ELF-1 (cell line): ENCODE results near the gene SRBD1.

ENCODE experiments used
- DNase-seq: peaks from one replicate; pipeline ENCODE4 v3.0.0-alpha.2; 2016; ENCODE audit warnings: low read depth, low spot score

SRBD1 gene

DNA sequence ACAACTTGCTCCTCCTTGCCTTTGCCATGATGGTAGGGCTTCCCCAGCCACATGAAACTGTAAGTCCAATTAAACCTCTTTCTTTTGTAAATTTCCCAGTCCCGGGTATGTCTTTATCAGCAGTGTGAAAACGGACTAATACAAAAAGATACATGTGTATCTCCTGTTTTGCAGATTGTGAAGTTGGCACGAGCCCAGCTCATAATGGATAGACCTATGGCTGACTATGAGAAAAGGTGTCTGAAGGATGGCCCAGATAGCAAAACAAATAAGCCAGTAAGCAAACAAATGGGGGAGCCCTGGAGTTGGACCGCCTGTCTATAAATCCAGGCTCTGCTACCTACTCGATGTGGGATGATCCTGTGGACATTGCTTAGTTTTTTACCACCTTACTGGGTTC lies 24.9 kb upstream of the SRBD1 start:
- no peak for DNase-seq

DNA sequence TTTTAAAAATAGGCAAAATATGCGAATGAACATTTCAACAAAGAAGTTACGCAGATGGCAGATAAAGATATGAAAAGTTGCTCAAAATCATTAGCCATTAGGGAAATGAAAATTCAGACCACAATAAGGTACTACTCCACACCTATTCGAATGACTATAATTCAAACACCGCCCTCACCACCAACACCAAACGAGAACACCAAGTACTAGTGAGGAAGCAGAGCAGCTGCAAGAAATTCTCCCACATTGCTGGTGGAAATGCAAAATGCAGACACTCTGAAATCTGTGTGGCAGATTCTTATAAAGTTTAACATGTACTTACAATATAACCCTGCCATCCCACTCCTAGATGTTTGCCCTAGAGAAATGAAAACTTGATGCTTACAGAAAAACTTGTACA lies 23.2 kb upstream of the SRBD1 start:
- no peak for DNase-seq

DNA sequence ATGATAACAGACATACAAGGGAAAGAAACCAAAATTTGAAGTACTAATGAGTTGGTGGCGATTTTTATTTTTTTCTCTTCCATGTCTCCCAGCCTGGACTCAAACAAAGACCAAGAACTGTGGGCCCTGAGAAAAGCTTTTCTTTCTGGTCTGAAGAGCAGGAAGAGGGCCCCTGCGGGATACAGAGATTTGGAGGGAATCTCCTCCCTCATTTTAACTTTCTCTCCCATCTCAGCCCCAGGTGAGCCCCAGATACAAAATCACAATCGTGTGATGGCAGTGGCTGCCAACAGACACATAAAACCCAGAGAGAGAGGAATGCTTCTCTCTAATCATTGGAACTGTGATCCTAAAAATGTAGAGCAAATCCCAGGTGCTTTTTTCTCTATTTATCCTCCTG lies 20.9 kb upstream of the SRBD1 start:
- no peak for DNase-seq

DNA sequence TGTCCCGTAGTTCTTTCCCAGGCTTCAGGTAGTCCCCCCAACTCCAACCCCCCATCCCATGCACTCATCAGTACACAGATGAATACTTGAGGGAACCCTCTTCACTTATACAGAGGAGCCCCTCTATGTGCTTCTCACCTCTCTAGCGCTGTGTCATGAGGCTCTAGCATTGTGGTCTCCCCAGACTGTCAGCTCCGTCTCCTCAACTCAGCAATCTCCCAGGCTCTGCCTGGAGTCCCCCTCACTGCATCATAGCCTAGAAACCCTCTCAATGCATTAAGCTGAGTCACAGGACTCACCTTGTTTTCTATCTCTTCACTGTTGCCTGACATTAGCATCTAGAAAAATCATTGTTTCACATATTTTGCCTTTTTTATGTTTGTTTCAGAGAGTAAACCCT lies 20.3 kb upstream of the SRBD1 start:
- DNase-seq, result no peak

DNA sequence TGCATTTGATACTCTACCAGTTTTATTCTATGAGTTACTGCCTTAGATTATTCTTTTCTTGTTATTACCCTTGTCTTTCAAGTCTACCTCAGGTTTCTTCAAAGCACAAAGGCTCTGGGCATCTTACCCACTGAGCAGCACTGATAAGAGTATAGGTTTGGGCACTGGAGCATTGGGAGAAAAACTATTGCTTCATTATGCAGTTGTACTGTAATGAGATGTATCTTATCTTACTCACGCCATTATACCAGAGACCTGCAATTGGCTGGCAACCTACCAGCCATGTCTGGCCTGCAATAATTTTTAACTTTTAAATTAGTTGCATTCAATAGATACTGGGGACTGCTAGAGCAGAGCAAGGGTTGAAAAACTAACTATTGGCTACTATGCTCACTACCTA lies 18.9 kb upstream of the SRBD1 start:
- DNase-seq, result no peak

DNA sequence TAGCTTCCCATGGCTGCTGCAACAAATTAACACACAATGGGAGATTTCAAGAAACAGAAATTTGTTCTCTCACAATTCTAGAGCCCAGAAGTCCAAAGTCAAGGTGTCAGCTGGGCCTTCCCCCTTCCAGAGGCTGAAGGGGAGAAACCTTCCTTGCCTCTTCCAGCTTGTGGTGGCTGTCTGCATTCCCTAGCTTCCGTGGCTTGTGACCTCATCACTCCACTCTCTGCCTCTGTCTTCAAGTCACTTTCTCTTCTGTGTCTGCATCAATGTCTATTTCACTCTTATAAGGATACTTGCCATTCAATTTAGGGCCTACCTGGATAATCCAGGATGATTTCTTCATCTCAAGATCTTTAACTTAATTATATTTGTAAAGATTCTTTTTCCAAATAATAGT lies 16.8 kb upstream of the SRBD1 start:
- DNase-seq, result no peak

DNA sequence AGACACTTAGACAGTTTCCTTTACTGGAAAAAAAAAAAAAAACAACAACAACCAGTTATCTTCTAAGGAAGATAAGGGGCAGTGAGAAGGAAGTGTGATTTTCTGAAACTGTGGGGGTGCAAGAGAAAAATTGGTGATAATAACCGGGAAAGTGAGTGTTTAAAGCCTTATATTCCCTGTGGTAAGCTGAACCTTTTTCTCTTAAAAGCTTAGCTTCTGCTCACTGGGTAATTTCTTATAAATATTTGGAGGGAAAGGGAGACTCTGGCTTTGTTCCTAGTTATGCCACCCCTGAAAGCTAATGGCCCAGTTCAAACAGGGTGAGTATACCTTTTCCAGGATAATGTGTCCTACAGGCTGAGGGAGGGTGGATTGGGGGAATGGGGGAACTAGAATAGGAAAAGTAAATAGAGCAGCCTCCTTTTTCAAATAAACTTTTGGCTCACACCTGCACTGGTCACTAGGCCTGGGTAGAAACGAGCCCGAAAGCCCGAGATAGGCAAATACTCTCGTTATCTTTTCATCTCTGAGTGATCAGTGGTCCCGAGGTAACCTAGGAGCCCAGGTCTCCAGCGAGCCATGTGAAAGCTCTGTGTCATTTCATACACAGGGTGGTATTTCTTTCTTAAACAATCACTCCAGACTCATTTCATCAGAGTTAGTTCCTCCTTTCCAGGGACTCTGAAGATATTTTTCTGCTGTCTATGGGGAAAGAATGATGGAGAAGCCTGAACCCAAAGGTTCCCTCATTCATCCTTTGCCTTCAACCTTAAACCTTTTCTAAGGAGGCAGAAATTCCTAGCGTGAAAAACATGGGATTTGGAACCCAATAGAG lies 15.5 kb upstream of the SRBD1 start:
- no peak for DNase-seq

DNA sequence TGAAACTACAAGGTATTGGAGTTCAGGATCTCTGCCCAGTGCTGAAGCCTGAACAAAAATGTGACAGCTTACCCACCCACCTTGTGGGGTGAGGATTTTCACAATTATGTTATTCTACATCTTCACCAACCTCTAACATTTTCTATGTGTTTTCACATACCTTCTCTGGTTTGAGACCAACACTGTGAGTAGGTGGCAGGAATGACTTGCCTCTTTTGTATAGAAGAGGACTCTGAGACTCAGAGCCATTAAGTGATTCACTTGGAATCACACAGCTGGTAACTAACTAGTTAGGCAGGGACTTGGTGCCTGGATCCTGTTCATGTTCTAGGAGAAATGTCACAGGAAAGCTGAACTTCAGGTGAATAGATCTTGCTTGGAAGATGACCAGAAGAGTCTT lies 14.8 kb upstream of the SRBD1 start:
- DNase-seq, result no peak

DNA sequence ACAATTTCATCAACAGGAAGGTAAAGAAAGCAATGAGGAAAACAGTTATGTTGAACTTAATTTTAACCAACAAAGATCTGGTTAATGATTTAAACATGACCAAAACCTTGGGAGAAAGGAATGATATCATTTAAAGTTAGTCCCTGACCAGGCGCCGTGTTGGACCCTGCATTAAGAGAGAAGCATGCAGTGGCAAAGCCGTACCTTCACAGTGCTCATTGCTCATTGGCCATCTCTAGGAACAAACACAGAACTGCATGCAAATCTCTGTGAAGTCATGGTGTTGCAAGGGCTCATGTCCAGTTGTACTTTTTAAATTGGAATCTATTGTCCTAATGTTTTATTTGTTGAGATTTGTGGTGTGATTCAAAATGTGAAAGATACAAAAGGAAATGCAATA lies 12.0 kb upstream of the SRBD1 start:
- DNase-seq, result no peak

DNA sequence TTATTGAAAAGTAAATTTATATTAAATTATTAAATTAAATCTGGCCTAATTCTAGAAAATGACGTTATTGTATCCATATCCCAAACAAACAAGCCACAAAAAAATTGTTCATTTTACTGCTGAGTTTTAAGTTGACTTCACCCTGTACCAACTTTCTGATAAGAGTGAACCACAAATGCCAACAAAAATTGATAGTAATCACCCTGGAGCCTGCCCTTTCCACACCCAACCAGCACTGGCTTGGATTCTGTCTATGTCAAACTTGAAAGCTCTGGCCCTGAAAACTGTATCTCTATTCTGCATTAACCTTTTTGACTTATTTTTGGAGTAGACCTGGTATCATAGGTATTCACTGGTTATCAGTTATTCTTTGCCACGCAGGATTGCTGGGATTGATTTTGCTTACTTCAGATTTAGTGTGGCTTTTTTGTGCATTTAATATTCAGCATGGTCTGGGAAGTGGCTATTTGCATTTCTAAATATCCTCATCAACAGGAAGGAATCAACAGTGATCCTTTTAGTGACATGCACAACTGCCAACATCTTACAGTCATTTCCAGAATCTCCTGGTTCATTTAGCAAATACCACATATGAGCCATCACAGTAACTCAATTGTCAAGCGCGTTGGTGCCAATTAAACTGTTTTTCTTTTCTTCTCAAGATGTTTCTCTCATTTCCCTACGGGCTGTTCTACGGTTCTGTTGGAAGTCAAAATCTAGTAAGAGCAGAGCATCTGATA lies 11.4 kb upstream of the SRBD1 start:
- no peak for DNase-seq

DNA sequence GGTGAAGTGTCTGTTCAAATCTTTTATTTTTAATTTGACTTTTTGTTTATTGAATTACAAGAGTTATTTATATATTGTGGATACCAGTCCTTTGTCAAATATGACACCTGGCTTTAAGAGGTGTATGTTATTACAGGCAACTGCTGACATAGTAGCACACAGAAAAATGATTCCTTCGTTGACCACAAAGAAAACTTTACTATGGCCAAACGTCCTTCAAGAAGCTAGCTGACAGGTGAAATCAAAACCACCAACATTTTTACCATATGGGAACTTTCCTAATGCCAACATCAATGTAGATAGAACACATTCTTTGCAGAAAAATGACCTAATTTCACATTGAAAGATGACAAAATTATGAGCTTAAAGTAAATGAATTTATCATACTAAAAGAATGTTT lies 6.4 kb upstream of the SRBD1 start:
- no peak for DNase-seq

DNA sequence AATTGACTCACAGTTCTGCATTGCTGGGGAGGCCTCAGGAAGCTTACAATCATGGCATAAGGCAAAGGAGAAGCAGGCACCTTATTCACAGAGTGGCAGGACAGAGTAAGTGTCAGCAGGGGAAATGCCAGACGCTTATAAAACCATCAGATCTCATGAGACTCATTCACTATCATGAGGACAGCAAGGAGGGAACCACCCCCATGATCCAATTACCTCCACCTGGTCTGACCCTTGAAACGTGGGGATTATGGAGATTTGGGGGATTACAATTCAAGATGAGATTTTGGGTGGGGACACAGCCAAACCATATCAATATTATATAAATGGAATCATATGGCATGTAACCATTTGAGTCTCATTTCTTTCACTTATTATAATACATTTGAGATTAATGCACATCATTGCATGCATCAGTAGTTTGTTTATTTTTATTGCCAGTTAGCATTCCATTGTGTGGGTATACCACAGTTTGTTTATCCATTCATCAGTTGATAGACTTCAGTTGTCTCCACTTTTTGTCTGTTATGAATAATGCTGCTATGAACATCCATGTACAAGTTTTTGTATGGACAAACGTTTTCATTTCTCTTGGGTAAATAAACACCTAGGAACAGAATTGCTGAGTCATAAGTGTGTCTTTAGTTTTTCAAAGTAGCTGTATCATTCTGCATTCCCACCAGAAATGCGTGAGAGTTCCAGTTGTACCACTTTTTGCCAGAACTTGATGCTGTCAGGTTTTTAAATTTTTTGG lies 5.8 kb upstream of the SRBD1 start:
- no peak for DNase-seq

DNA sequence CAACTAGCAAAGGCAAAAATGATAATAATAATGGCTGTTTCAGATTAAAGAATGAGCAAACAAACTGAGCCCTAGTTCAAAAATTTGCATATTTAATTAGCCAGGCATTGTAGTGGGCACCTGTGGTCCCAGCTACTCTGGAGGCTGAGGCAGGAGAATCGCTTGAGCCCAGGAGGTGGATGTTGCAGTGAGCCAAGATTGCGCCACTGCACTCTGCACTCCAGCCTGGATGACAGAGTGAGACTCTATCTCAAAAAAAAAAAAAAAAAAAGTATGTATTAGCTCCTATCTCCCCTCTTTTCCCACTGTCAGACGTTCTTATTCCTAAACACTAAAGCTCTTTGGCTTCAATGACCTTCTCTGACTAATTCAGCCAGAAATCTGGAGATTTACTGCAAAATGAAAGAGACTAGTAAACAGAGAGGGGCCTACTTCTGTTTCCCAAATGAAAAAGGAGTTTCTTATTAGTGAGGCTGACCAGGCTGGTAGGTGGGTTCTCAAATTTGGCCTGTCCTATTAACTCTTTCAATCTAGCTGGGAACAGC lies 3.9 kb upstream of the SRBD1 start:
- DNase-seq, result no peak

DNA sequence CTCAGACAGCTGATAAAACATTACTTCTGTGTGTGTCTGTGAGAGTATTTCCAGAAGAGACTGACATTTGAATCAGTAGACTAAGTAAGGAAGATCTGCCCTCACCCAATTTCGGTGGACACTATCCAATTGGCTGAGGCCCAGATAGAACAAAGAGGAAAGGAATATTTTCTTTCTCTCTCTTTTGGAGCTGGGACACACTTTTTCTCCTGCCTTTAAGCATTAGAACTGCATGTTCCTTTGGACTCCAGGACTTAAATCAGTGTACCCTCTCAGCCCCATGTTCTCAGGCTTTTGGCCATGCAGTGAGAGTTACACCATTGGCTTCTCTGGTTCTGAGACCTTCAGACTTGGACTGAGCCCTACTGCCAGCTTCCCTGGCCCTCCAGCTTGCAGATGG lies 3.3 kb upstream of the SRBD1 start:
- no peak for DNase-seq

DNA sequence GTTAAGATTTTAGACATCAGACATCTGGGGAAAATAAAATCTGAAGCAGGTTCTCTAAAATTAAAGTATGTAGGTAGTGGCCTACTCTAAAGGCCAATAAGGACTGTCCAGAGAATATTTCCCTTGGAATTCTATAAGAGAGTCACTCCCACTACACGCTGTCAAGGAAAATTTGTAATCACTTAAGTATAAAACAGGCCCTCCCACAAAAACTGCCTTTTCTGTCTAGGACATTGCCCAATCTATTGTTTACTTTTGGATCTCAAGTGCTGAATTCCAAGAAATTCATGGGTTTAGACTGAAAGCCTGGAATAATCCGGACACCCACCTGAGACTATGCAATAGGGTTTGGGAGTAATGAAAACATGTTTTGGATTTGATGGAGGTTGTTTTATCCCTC lies 1.7 kb upstream of the SRBD1 start:
- no peak for DNase-seq

DNA sequence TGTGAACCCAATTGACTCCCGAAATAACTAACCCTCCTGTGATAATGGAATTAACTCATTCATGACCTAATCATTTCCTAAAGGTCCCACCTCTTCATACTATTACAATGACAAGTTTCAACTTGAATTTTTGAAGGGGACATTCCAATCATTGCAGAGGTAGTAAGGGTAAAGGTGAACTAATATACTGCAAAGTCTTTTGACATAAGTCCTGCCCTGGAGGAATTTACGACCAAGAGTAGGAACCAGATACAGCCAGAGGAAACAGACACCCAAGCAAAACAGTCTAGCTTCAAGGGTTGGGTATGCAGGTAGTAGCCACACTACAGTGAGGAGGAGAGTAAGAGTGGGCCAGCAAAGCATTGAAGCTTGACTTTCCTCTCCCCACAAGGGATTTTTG lies 1.2 kb upstream of the SRBD1 start:
- peak; percentile 41 for DNase-seq

DNA sequence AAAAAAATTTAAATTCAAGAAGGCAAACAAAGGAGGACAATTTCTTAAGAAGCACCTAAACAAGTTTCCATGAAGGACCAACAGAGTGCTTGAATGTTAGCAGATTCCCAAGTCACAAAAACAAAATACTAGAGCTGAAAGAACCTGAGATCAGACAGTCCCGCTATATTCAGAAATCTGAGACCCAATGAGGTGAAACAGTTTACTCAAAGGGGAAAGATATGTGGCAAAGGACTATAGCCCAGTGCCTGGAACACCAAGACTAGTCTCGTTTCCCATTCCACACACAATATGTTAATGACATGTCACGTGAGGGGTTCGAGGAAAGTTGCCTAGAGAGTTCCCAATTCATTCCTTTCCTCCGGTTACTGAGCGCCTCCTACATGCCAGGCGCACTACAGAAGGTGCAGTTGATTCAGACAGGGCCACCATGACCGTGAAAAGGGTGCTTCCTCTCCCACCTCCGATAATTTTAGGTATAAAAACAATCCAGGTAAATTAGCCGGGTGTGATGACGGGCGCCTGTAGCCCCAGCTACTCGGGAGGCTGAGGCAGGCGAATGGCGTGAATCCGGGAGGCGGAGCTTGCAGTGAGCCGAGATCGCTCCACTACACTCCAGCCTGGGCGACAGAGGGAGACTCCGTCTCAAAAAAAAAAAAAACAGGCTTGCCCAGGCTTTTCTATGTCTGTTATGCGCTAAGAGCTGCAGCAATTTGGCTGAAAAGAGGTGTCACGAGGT lies 617 bp downstream of the SRBD1 start:
- DNase-seq, result peak; percentile 79

DNA sequence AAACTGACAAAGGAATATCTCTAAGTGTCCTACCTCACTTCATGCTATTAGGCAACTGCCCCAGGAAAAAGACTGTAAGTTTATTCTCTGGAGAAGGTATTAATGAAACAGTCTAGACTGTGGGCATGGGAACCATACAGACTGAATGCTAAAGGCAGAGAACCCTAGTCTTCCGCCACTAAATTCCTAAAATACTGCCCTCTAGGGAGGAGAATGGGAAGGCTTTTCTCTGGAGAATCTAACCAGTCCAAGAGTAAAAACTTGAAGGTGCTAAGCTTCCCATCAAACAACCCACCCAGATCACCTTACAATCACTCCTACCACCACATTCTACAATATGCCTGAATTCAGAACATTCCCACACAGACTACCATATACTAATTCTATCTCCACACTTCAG lies 3.4 kb downstream of the SRBD1 start:
- peak; percentile 32 for DNase-seq

DNA sequence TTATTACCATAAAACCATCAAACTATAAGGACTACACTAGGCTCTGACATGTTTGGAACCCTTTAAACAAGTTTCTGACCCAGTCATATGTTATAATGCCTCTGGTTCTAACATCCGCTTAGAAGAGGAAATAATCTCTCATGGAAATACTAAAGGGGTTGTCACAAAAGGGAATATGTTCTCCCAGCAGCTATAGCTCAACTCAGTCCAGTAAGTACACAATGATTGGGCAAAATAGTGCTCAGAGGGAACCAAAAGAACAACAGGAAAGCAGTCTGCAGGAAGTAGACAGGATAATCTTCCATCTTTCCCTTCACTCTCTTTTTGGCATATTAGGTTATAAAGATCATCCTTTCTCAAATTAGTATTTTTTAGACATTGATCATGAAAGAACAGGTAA lies 4.3 kb downstream of the SRBD1 start:
- no peak for DNase-seq

DNA sequence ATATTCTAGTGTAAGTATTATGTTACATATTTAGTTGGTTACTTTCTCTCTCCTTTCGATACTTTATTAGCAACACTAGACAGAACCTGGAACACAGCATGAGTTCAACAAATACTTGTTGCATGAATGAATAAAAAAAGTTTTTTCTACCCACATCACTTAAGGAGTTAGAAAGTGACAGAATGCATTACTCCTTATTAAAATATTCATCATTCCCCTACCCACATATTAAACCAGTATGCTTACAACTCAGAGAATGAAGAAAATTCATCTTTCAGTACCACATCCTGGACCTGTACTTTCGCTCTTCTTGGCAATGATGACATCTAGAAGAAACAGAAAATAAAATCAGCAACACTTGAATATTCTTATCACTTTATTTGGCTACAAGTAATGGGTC lies 6.0 kb downstream of the SRBD1 start:
- no peak for DNase-seq

DNA sequence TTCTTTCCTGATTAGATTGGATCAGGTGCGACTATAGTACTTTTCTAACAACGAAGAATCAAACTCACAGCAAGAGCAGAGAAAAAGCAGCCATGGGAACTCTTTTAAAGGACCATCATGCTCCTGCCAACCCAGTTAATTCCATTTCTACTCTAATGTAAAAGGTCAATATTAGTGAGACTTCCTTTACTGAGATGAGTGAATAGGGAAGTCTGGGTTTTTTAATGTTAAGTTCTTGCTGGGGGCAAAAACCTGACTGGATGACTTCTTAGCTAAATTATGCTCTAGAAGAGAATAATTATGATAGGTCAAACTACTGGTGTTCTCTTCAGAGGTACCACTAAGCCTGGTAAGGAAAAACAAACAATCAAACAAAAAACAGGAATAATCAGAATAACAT lies 8.4 kb downstream of the SRBD1 start:
- no peak for DNase-seq

DNA sequence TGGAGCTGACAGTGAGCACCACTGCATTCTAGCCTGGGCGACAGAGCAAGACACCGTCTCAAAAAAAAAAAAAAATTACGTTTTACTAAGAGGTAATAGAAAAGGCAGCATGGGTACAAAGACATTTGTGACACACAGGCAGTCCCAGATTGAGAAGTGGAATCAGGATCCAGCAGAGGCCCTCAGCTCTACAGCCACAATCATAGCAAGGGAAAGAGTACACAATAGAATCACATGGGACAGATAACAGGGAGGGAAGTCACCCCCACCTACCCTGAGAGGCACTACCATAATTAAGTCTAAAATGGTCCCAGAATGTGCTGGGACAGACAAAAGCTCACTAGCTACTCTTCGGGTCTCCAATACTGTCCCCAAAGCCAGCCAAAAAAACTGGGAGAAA lies 12.5 kb downstream of the SRBD1 start:
- no peak for DNase-seq
